ENCODE data around the gene SSH2. TPM values are rescaled to one million over a fixed set of nuclear protein-coding genes. Genes with fewer than 3 reads are reported as not detected.

SSH2 gene
- total and polyA plus RNA-seq, 2 experiments from 2014 or later = 32.4 to 43.2 TPM

- DNase-seq (ENCODE audit: low read depth in 1 of 2, low spot score in 1 of 2) = no peak
- no peak overlapping the region for H3K27ac ChIP-seq
- TF ChIP-seq, protein P1, sequence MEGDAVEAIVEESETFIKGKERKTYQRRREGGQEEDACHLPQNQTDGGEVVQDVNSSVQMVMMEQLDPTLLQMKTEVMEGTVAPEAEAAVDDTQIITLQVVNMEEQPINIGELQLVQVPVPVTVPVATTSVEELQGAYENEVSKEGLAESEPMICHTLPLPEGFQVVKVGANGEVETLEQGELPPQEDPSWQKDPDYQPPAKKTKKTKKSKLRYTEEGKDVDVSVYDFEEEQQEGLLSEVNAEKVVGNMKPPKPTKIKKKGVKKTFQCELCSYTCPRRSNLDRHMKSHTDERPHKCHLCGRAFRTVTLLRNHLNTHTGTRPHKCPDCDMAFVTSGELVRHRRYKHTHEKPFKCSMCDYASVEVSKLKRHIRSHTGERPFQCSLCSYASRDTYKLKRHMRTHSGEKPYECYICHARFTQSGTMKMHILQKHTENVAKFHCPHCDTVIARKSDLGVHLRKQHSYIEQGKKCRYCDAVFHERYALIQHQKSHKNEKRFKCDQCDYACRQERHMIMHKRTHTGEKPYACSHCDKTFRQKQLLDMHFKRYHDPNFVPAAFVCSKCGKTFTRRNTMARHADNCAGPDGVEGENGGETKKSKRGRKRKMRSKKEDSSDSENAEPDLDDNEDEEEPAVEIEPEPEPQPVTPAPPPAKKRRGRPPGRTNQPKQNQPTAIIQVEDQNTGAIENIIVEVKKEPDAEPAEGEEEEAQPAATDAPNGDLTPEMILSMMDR (IDR thresholded peaks at IDR 0.05; ENCODE audit: low read depth, low read length) = no peak
- no peaks in the 10 kb centered on the region for H3K9me3 ChIP-seq (ENCODE audit: low read depth)
- no peaks in the 10 kb centered on the region for H3K27me3 ChIP-seq
- peaks cover 13% of the 10 kb centered on the region for H3K36me3 ChIP-seq
- H3K4me1 ChIP-seq (ENCODE audit: low read depth) = peaks cover 7% of the 10 kb centered on the region
- H3K4me3 ChIP-seq = no peak overlapping the region
These were observed 279.6 kb downstream of the SSH2 start for GRCh38 chr17:29650396-29650795.

DNA sequence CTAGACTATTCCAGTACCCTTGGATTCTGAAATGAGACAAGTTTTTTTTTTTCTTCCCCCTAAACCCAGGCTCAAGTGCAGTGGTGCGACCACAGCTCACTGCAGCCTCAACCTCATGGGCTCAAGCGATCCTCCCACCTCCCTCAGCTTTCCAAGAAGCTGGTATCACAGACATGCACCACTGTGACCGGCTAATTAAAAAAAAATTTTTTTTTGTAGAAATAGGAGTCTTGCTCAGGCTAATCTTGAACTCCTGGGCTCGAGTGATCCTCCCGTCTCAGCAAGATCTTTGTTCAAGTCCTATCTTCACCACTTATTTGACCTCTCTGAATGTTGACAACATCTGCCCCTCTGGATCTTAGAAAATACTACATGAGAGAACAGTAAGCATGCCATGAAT, 280.7 kb downstream of the SSH2 start:
- no peak overlapping the region for H3K27ac ChIP-seq
- TF ChIP-seq, protein P1 (IDR thresholded peaks at IDR 0.05; ENCODE audit: low read depth, low read length) = no peak
- no peaks in the 10 kb centered on the region for H3K27me3 ChIP-seq
- peaks cover 3% of the 10 kb centered on the region for H3K4me1 ChIP-seq (ENCODE audit: low read depth)
- no peak overlapping the region for H3K4me3 ChIP-seq
- no peak for DNase-seq (ENCODE audit: low read depth in 1 of 2, low spot score in 1 of 2)
- no peaks in the 10 kb centered on the region for H3K9me3 ChIP-seq (ENCODE audit: low read depth)
- peaks cover 12% of the 10 kb centered on the region for H3K36me3 ChIP-seq

DNA sequence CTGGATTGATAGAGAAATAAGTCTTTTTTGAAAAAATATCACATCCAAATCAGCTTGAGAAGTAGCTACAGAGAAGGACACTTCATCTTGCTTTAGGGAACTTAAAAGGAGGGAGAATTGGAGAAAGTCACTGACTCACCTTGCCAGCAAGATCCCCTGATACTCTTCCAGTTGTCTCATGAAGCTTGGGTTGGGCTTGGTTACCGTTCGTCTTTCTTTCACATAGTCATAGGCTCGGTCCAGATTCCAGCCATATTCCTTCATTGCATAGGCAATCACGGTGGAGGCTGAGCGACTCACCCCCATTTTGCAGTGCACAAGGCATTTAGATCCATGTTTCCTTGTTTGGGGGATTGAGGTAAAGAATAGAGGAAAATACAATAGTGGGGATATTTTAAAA, 282.0 kb downstream of the SSH2 start:
- H3K27ac ChIP-seq = no peak overlapping the region
- DNase-seq (ENCODE audit: low read depth in 1 of 2, low spot score in 1 of 2) = no peak
- H3K4me3 ChIP-seq = no peak overlapping the region
- H3K4me1 ChIP-seq (ENCODE audit: low read depth) = peaks cover 8% of the 10 kb centered on the region
- H3K36me3 ChIP-seq = peaks cover 12% of the 10 kb centered on the region
- TF ChIP-seq, protein P1 (IDR thresholded peaks at IDR 0.05; ENCODE audit: low read depth, low read length) = no peak
- H3K27me3 ChIP-seq = no peaks in the 10 kb centered on the region
- H3K9me3 ChIP-seq (ENCODE audit: low read depth) = no peaks in the 10 kb centered on the region

GRCh38 chr17:29645515-29646051, 284.4 kb downstream of the SSH2 start:
- Histone ChIP-seq H3K9me3 (ENCODE audit: low read depth) (no peaks in the 10 kb centered on the region), H3K4me1 (ENCODE audit: low read depth) (peaks cover 28% of the 10 kb centered on the region), H3K27ac (peak overlapping the region; percentile 32), H3K27me3 (no peaks in the 10 kb centered on the region), H3K4me3 (no peak overlapping the region), H3K36me3 (peaks cover 12% of the 10 kb centered on the region)
- TF ChIP-seq, protein P1 (IDR thresholded peaks at IDR 0.05; ENCODE audit: low read depth, low read length) = no peak
- DNase-seq (ENCODE audit: low read depth in 1 of 2, low spot score in 1 of 2) = peak in 1 of 2 donors; percentile 97

DNA sequence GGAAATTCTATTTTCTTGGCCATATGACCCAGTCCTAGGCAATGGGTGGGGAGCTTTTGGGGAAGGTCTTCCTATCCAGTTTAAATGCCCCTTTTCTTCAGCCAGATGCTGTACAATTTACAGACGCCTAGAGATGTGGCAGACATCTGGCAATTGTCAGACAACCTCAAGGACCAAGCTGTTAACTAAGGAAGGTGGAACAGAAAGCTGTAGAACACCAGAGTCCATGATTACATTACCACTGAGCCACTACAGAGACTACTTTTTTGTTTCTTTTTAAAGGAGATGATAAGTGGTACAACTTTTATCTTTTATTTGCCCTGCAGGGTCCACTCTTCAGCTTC, 286.2 kb downstream of the SSH2 start:
- H3K27me3 ChIP-seq = no peaks in the 10 kb centered on the region
- no peaks in the 10 kb centered on the region for H3K9me3 ChIP-seq (ENCODE audit: low read depth)
- TF ChIP-seq, protein P1 (IDR thresholded peaks at IDR 0.05; ENCODE audit: low read depth, low read length) = no peak
- peaks cover 7% of the 10 kb centered on the region for H3K36me3 ChIP-seq
- no peak for DNase-seq (ENCODE audit: low read depth in 1 of 2, low spot score in 1 of 2)
- H3K4me1 ChIP-seq (ENCODE audit: low read depth) = peaks cover 32% of the 10 kb centered on the region
- H3K4me3 ChIP-seq = no peak overlapping the region
- peak overlapping the region; percentile 82 for H3K27ac ChIP-seq
